CD14-positive monocyte (primary cell): Measurements from ENCODE around the gene STX18. TPM values are rescaled to one million over a fixed set of nuclear protein-coding genes. Genes with fewer than 3 reads are reported as not detected.

Source experiments
- DNase-seq, 3 donors: peaks; one replicate each; pipeline ENCODE4 v3.0.0-alpha.2; 2011 to 2022
- H2AFZ ChIP-seq: 2 replicates; pipeline ENCODE4 v1.6.0; 2012; ENCODE audit warnings: mild to moderate bottlenecking, low read depth, low read length, inconsistent platforms; ENCODE audit not compliant: insufficient read depth, poor library complexity, severe bottlenecking
- H3K27ac ChIP-seq, 2 donors: 1 replicate in 1 of 2; 2 replicates in 1 of 2; pipeline ENCODE4 v1.5.1; 2012 to 2013; ENCODE audit warnings: low read length in 2 of 2, control low read depth in 1 of 2, inconsistent platforms in 1 of 2, low read depth in 1 of 2, mild to moderate bottlenecking in 1 of 2
- H3K27me3 ChIP-seq, 2 donors: one replicate each; pipeline versions ENCODE4 v1.6.0 to v1.6.1; 2011 to 2013; ENCODE audit warnings: low read length in 2 of 2; ENCODE audit not compliant: control insufficient read depth in 2 of 2, insufficient read depth in 2 of 2
- H3K36me3 ChIP-seq, 2 donors: replicated peaks in 1 of 2; 1 replicate in 1 of 2; 2 replicates in 1 of 2; pipeline versions ENCODE4 v1.5.1 to v1.6.1; 2012 to 2013; ENCODE audit warnings: low read length in 2 of 2, control low read depth in 1 of 2, inconsistent platforms in 1 of 2, mild to moderate bottlenecking in 1 of 2; ENCODE audit not compliant: insufficient read depth in 2 of 2, control insufficient read depth in 1 of 2
- H3K4me1 ChIP-seq, 2 donors: 1 replicate in 1 of 2; 2 replicates in 1 of 2; pipeline versions ENCODE4 v1.5.1 to v1.6.1; 2012 to 2013; ENCODE audit warnings: low read length in 2 of 2, control low read depth in 1 of 2, inconsistent platforms in 1 of 2, mild to moderate bottlenecking in 1 of 2, moderate library complexity in 1 of 2; ENCODE audit not compliant: insufficient read depth in 2 of 2, control insufficient read depth in 1 of 2
- H3K4me2 ChIP-seq: replicated peaks from 2 replicates; pipeline ENCODE3; 2012; ENCODE audit warnings: low read length, moderate library complexity, mild to moderate bottlenecking; ENCODE audit not compliant: poor library complexity, severe bottlenecking; ENCODE audit errors: extremely low read depth
- H3K4me3 ChIP-seq, 3 experiments: fragments of 200-600 bp in 1 of 3; sonication (generic) in 1 of 3; replicated peaks in 1 of 3; 1 replicate in 2 of 3; 2 replicates in 1 of 3; pipeline ENCODE4 v1.5.1; 2011 to 2013; ENCODE audit warnings: low read length in 3 of 3, mild to moderate bottlenecking in 3 of 3, control low read depth in 2 of 3, low read depth in 2 of 3, inconsistent platforms in 1 of 3, moderate library complexity in 1 of 3
- H3K79me2 ChIP-seq: 2 replicates; pipeline ENCODE4 v1.6.0; 2012; ENCODE audit warnings: mild to moderate bottlenecking, control low read depth, inconsistent platforms, low read length, moderate library complexity; ENCODE audit not compliant: insufficient read depth
- H3K9ac ChIP-seq: 2 replicates; pipeline ENCODE4 v1.6.0; 2017; ENCODE audit warnings: low read length, mild to moderate bottlenecking; ENCODE audit not compliant: insufficient read depth, poor library complexity, severe bottlenecking
- H3K9me3 ChIP-seq, 2 donors: replicated peaks in 1 of 2; 1 replicate in 1 of 2; 2 replicates in 1 of 2; pipeline versions ENCODE4 v1.5.1 to v1.6.1; 2012 to 2013; ENCODE audit warnings: low read length in 2 of 2, control low read depth in 1 of 2; ENCODE audit not compliant: control insufficient read depth in 1 of 2, insufficient read depth in 1 of 2
- H4K20me1 ChIP-seq: 2 replicates; pipeline ENCODE4 v1.6.0; 2012; ENCODE audit warnings: mild to moderate bottlenecking, low read length, control low read depth, moderate library complexity; ENCODE audit not compliant: insufficient read depth
- H3K27ac Mint-ChIP-seq, 7 donors: one replicate each; pipeline ENCODE4 v1.8.0; 2020; ENCODE audit warnings: mild to moderate bottlenecking in 7 of 7, mixed read lengths in 7 of 7, moderate library complexity in 6 of 7, inconsistent platforms in 2 of 7
- H3K27me3 Mint-ChIP-seq, 3 donors: one replicate each; pipeline ENCODE4 v1.8.0; 2021 to 2022; ENCODE audit warnings: low read depth in 3 of 3, mild to moderate bottlenecking in 3 of 3, mixed read lengths in 3 of 3, moderate library complexity in 3 of 3, inconsistent platforms in 1 of 3
- H3K36me3 Mint-ChIP-seq, 2 donors: one replicate each; pipeline ENCODE4 v1.8.0; 2020; ENCODE audit warnings: mixed read lengths in 2 of 2, inconsistent platforms in 1 of 2, mild to moderate bottlenecking in 1 of 2
- H3K4me1 Mint-ChIP-seq: one replicate; pipeline ENCODE4 v1.8.0; 2020; ENCODE audit warnings: mild to moderate bottlenecking, mixed read lengths
- H3K4me3 Mint-ChIP-seq, 2 donors: one replicate each; pipeline ENCODE4 v1.8.0; 2020; ENCODE audit warnings: mild to moderate bottlenecking in 2 of 2, mixed read lengths in 2 of 2, moderate library complexity in 1 of 2
- H3K9me3 Mint-ChIP-seq, 7 donors: one replicate each; pipeline ENCODE4 v1.8.0; 2020 to 2022; ENCODE audit warnings: mixed read lengths in 7 of 7, mild to moderate bottlenecking in 6 of 7, moderate library complexity in 6 of 7, inconsistent platforms in 2 of 7
- CTCF ChIP-seq: fragments of 200-600 bp; IDR thresholded peaks from one replicate; pipeline ENCODE4 v1.8.0; 2022; ENCODE audit warnings: antibody characterized with exemption, mild to moderate bottlenecking
- WGBS: methylation state at CpG from one replicate; pipeline ENCODE4 v1.1.5; 2013; ENCODE audit warnings: missing lambda C conversion rate; ENCODE audit not compliant: insufficient coverage; 5-methylcytosine and 5-hydroxymethylcytosine counted together
- intact Hi-C, 2 donors: fragments of 100-400 bp; cut with micrococcal nuclease; formaldehyde crosslinking; loops; one replicate each; pipeline versions ENCODE4 v1.15.0 to v1.15.1; 2023
- polyA plus RNA-seq, 3 donors: library from polyadenylated mRNA; depleted of rRNA in 1 of 3; unstranded in 2 of 3; stranded (reverse) in 1 of 3; fragments of 300-500 nt in 2 of 3; fragments of >200 nt in 1 of 3; fragmentation: Illumina TruSeq in 2 of 3; gene quantifications; 1 replicate in 2 of 3; 2 replicates in 1 of 3; pipeline ENCODE4 v1.2.3, GENCODE V29; 2012 to 2021

The STX18 gene
- polyA plus RNA-seq, 3 donors = 19.0 to 24.1 (median 19.6) TPM

- Mint-ChIP-seq H3K4me1 (peaks cover 4% of the 10 kb centered on the region), H3K9me3 (peaks cover 0 to 7% (median 2%) of the 10 kb centered on the region in 7 donors), H3K36me3 (no peaks in the 10 kb centered on the region), H3K4me3 (peak overlapping the region in 1 of 2 donors; percentile 77), H3K27ac (peak overlapping the region in 1 of 7 donors; percentile 78), H3K27me3 (peaks cover 47 to 76% (median 65%) of the 10 kb centered on the region in 3 donors)
- Histone ChIP-seq H2AFZ (no peak overlapping the region), H3K4me2 (no peak overlapping the region), H3K4me3 (no peak overlapping the region), H3K4me1 (no peaks in the 10 kb centered on the region), H3K27me3 (peaks cover 24 to 50% of the 10 kb centered on the region in 2 donors), H4K20me1 (no peaks in the 10 kb centered on the region), H3K9ac (no peak overlapping the region), H3K9me3 (no peaks in the 10 kb centered on the region), H3K79me2 (no peaks in the 10 kb centered on the region), H3K27ac (no peak overlapping the region), H3K36me3 (no peaks in the 10 kb centered on the region)
- TF ChIP-seq CTCF = no peak
- WGBS = 0% methylated on average over 2 of the region's 8 CpGs
- intact Hi-C loops = no loop called here
- no peak for DNase-seq
Observed at GRCh38 chr4:4388311-4388790, 153.5 kb downstream of the STX18 start.

- no peak overlapping the region for H3K9ac ChIP-seq
- H3K27me3 Mint-ChIP-seq = peaks cover 52 to 77% (median 66%) of the 10 kb centered on the region in 3 donors
- H3K27me3 ChIP-seq = peaks cover 24 to 50% of the 10 kb centered on the region in 2 donors
- H3K9me3 ChIP-seq = no peaks in the 10 kb centered on the region
- no peaks in the 10 kb centered on the region for H3K36me3 Mint-ChIP-seq
- H3K4me3 ChIP-seq = no peak overlapping the region
- no peaks in the 10 kb centered on the region for H3K79me2 ChIP-seq
- 2% methylated on average over 61 of the region's 62 CpGs for WGBS
- H3K4me1 Mint-ChIP-seq = peaks cover 4% of the 10 kb centered on the region
- no peak overlapping the region for H2AFZ ChIP-seq
- no peaks in the 10 kb centered on the region for H3K4me1 ChIP-seq
- H3K36me3 ChIP-seq = no peaks in the 10 kb centered on the region
- peak overlapping the region in 1 of 2 donors; percentile 77 for H3K4me3 Mint-ChIP-seq
- DNase-seq = no peak
- H3K9me3 Mint-ChIP-seq = peaks cover 0 to 7% (median 2%) of the 10 kb centered on the region in 7 donors
- H4K20me1 ChIP-seq = no peaks in the 10 kb centered on the region
- TF ChIP-seq CTCF = no peak
- intact Hi-C loops = no loop called here
- no peak overlapping the region for H3K27ac Mint-ChIP-seq
- H3K27ac ChIP-seq = no peak overlapping the region
- no peak overlapping the region for H3K4me2 ChIP-seq
Observed at GRCh38 chr4:4387531-4388310, 154.1 kb downstream of the STX18 start.
